Measurements from ENCODE around the gene MPV17L.
"Not testable (repeated sequence)": the region's sequence is repeated elsewhere in the genome, so short reads cannot be mapped to it uniquely, and the experiment has no call there.

The MPV17L gene

GRCh38 chr16:15453296-15453695, 57.7 kb downstream of the MPV17L start:
- DNase-seq = not testable (repeated sequence)

- not testable (repeated sequence) for DNase-seq
Measured at GRCh38 chr16:15454933-15455332, 59.4 kb downstream of the MPV17L start.

- no peak for DNase-seq
Measured at GRCh38 chr16:15457400-15457799, 61.8 kb downstream of the MPV17L start.

- no peak for DNase-seq
Measured at GRCh38 chr16:15457958-15458357, 62.4 kb downstream of the MPV17L start.

GRCh38 chr16:15459791-15460190, 64.2 kb downstream of the MPV17L start:
- DNase-seq = no peak

GRCh38 chr16:15460601-15461000, 65.0 kb downstream of the MPV17L start:
- no peak for DNase-seq

GRCh38 chr16:15461376-15461775, 65.8 kb downstream of the MPV17L start:
- DNase-seq = no peak
